Measurements from ENCODE around the gene DOC2A. TPM values are rescaled to one million over a fixed set of nuclear protein-coding genes. Genes with fewer than 3 reads are reported as not detected.
"Not testable (repeated sequence)": the region's sequence is repeated elsewhere in the genome, so short reads cannot be mapped to it uniquely, and the experiment has no call there.

DOC2A gene
- total and polyA plus RNA-seq, 11 donors = 0.09 to 1.4 (median 0.88) TPM; not detected in 4

DNA sequence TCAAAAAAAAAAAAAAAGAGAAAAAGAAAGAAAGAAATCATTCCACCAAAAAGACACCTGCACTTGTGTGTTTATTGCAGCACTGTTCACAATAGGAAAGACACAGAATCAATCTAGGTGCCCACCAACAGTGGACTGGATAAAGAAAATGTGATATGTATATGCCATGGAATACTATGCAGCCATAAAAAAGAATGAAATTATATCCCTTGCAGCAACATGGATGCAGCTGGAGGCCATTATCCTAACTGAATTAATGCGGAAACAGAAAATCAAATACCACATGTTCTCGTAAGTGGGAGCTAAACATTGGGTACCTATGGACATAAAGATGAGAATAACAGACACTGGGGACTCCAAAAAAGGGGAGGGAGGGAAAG lies 6.4 kb upstream of the DOC2A start:
- ATAC-seq (no peak), DNase-seq (no peak)
- Histone ChIP-seq H3K27ac (no peak overlapping the region), H3K36me3 (no peaks in the 10 kb centered on the region), H3K9me3 (no peaks in the 10 kb centered on the region), H3K4me3 (no peak overlapping the region), H3K27me3 (peaks cover 0 to 5% (median under 1%) of the 10 kb centered on the region in 9 donors), H3K4me1 (peaks cover 0 to 13% (median 4%) of the 10 kb centered on the region in 12 donors)
- no peak for TF ChIP-seq CTCF (IDR thresholded peaks at IDR 0.05)
- no peak for TF ChIP-seq POLR2A (IDR thresholded peaks at IDR 0.05)
- WGBS, 4 donors = 96 to 98% (median 97%) methylated on average over 2 of the region's 2 CpGs
- intact Hi-C loops (cut with DNase I) = no loop called here

GRCh38 chr16:30016555-30017276 lies 5.9 kb upstream of the DOC2A start:
- TF ChIP-seq POLR2A (IDR thresholded peaks at IDR 0.05) = no peak
- TF ChIP-seq CTCF (IDR thresholded peaks at IDR 0.05) = no peak
- H3K4me1 ChIP-seq = peaks cover 0 to 11% (median 4%) of the 10 kb centered on the region in 12 donors
- ATAC-seq (no peak), DNase-seq (peak in 1 of 5 donors; percentile 1)
- H3K36me3 ChIP-seq = no peaks in the 10 kb centered on the region
- no peak overlapping the region for H3K27ac ChIP-seq
- H3K27me3 ChIP-seq = peaks cover 3 to 11% (median 6%) of the 10 kb centered on the region in 9 donors
- H3K9me3 ChIP-seq = no peaks in the 10 kb centered on the region
- H3K4me3 ChIP-seq = no peak overlapping the region
- intact Hi-C loops (cut with DNase I) = no loop called here
- 66 to 77% (median 73%) methylated on average over 8 of the region's 8 CpGs for WGBS, 4 donors

GRCh38 chr16:30015450-30015849 lies 4.6 kb upstream of the DOC2A start:
- H3K27ac ChIP-seq; DNase-seq; H3K36me3 ChIP-seq; intact Hi-C loops (cut with DNase I); H3K9me3 ChIP-seq; ATAC-seq; H3K4me3 ChIP-seq: not testable (repeated sequence)
- peaks cover 2 to 18% (median 11%) of the 10 kb centered on the region in 12 donors for H3K4me1 ChIP-seq
- peaks cover 4 to 24% (median 18%) of the 10 kb centered on the region in 9 donors for H3K27me3 ChIP-seq
- 87 to 89% (median 88%) methylated on average over 7 of the region's 7 CpGs for WGBS, 4 donors

- 82 to 85% (median 82%) methylated on average over 14 of the region's 14 CpGs for WGBS, 4 donors
- DNase-seq; H3K4me3 ChIP-seq; ATAC-seq; H3K36me3 ChIP-seq; H3K9me3 ChIP-seq; intact Hi-C loops (cut with DNase I); H3K27ac ChIP-seq: not testable (repeated sequence)
- peaks cover 2 to 24% (median 12%) of the 10 kb centered on the region in 12 donors for H3K4me1 ChIP-seq
- peaks cover 20 to 44% (median 41%) of the 10 kb centered on the region in 9 donors for H3K27me3 ChIP-seq
Measured at GRCh38 chr16:30012598-30012997, 1.8 kb upstream of the DOC2A start.

DNA sequence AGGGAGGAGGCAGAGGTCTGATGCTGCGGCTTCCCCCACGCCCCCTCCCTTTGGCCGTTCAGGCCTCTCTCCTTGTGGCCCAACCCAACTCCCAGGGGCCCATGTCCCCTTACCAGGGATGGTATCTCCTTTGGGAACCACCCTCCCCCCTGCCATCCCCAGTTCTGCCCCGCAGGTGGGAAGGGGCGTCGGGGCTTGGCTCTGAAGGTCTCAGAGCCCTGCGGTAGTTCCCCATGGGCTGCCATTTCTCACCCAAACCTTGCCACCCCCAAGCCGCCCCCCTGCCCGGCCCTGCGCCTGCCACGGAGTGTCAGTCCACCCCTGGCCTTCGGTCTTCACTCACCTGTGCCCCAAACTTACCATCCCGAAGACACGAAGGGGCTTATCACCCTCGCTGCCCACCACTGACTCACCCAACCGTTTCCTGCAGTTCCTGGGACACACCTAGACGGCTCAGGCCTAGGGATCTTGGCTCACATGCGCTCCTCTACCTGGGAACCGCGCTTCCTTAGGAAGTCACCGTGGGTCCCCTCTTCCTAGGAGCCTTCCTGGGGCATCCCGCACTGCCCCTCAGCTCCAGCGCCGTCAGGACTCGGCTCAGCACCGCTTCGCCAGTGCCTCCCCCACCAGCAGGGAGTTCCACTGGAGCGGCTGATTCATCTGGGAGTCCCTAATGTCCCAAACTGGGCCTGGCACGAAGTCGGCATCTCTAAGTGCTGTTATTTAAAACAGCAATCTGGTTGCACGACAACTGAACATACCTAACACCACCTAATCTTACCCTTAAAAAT lies 1.1 kb upstream of the DOC2A start:
- DNase-seq (no peak), ATAC-seq (no peak)
- intact Hi-C loops (cut with DNase I) = no loop called here

More for the DNA sequence above, 1.1 kb upstream of the DOC2A start:
- peaks cover 20 to 44% (median 41%) of the 10 kb centered on the region in 9 donors for H3K27me3 ChIP-seq
- H3K4me3 ChIP-seq = peak overlapping the region in 4 of 12 donors; percentile 35 to 48 (median 44)
- peaks cover 2 to 24% (median 12%) of the 10 kb centered on the region in 12 donors for H3K4me1 ChIP-seq
- WGBS, 4 donors = 11 to 24% (median 16%) methylated on average over 21 to 31 of the region's 31 CpGs
- no peak for TF ChIP-seq POLR2A (IDR thresholded peaks at IDR 0.05)
- TF ChIP-seq CTCF (IDR thresholded peaks at IDR 0.05) = no peak
- H3K36me3 ChIP-seq = no peaks in the 10 kb centered on the region
- no peaks in the 10 kb centered on the region for H3K9me3 ChIP-seq
- no peak overlapping the region for H3K27ac ChIP-seq
